HUES48 (cell line): ENCODE data around the gene RBBP8NL.

Source experiments
- H3K27ac ChIP-seq: one replicate; pipeline ENCODE4 v1.7.0; 2013; ENCODE audit warnings: low read depth, low read length, inconsistent platforms
- H3K27me3 ChIP-seq: 2 replicates; pipeline ENCODE4 v1.6.1; 2013; ENCODE audit warnings: mild to moderate bottlenecking, low read length; ENCODE audit not compliant: control insufficient read depth, insufficient read depth
- H3K36me3 ChIP-seq: 2 replicates; pipeline ENCODE4 v1.6.1; 2013; ENCODE audit warnings: low read length; ENCODE audit not compliant: control insufficient read depth, insufficient read depth
- H3K4me1 ChIP-seq: 2 replicates; pipeline ENCODE4 v1.6.1; 2013; ENCODE audit warnings: mild to moderate bottlenecking, low read length; ENCODE audit not compliant: control insufficient read depth, insufficient read depth
- H3K4me3 ChIP-seq: 2 replicates; pipeline ENCODE4 v1.5.1; 2013; ENCODE audit warnings: mild to moderate bottlenecking, low read depth, low read length
- H3K9ac ChIP-seq: 2 replicates; pipeline ENCODE4 v1.6.1; 2013; ENCODE audit warnings: mild to moderate bottlenecking, low read depth, low read length, moderate library complexity
- H3K9me3 ChIP-seq: 2 replicates; pipeline ENCODE4 v1.6.1; 2013; ENCODE audit warnings: low read length; ENCODE audit not compliant: control insufficient read depth, insufficient read depth

The RBBP8NL gene, protein sequence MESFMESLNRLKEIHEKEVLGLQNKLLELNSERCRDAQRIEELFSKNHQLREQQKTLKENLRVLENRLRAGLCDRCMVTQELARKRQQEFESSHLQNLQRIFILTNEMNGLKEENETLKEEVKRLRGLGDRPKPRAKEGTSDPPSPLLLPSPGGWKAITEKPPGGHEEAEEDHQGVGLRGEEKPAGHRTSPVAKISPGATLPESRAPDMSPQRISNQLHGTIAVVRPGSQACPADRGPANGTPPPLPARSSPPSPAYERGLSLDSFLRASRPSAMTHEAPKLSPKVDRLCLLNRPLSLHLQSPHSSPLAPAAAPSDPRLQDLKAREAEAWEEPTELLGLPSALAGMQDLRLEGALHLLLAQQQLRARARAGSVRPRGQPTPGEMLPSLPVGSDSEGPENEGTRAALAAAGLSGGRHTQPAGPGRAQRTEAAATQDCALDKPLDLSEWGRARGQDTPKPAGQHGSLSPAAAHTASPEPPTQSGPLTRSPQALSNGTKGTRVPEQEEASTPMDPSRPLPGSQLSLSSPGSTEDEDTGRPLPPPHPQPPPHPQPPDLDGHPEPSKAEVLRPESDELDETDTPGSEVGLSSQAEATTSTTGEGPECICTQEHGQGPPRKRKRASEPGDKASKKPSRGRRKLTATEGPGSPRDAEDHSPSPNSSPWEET

DNA sequence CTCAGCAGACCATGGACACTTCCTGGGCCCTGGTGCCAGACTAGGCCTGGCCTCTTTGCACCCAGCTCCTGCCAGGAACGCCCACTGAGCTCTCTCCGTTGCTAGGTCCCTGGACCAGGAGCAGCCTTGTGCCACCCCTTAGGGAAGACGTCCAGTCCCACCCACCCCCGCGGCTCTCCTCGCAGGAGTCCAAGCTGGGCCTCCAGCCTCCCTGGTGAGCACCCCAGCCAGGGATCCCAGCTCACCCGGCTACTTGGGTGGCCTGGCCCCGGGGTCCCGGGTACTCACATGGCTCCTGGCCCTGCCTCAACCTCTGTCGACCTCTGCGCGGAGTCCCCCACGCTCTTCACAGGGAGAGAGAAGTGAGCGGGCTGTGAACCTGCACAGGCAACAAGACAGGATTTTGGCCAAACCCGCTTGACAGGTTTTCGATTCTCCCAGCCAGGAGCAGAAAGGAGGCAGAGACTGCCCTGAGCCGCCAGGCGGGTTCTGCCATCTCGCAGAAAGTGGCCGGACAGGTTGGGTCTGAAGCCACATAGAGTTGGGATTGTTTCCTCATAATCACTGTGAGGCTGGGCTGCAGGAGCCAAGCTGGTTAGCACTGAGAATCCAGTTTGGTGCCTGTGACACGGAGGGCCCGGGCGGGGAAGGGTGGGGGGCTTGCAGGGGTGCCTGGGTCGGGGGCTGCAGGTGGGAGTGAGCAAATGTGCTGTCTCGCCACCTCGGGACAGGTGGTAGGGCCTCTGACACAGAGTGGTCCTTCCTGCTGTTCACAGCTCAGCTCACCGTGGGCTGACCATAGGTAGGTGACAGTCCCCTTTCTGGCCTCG lies at the start of gene RBBP8NL:
Gene RBBP8NL, minus strand, starts transcription at position 368 of the 830 bp plus-strand sequence. CDS start 7,892 bp downstream, outside the sequence.
- Histone ChIP-seq H3K4me3 (peak within 1 kb of the TSS; percentile 3; the same call in 1 of the 2 replicates), H3K27ac (peak within 1 kb of the TSS; percentile 73), H3K36me3 (no peaks in the 10 kb centered on the region), H3K9ac (0 out of 2 replicates have a peak within 1 kb of the TSS, but pooled peaks have one; percentile 5), H3K27me3 (no peaks in the 10 kb centered on the region), H3K9me3 (no peaks in the 10 kb centered on the region), H3K4me1 (peaks cover 26% of the 10 kb centered on the region)

DNA sequence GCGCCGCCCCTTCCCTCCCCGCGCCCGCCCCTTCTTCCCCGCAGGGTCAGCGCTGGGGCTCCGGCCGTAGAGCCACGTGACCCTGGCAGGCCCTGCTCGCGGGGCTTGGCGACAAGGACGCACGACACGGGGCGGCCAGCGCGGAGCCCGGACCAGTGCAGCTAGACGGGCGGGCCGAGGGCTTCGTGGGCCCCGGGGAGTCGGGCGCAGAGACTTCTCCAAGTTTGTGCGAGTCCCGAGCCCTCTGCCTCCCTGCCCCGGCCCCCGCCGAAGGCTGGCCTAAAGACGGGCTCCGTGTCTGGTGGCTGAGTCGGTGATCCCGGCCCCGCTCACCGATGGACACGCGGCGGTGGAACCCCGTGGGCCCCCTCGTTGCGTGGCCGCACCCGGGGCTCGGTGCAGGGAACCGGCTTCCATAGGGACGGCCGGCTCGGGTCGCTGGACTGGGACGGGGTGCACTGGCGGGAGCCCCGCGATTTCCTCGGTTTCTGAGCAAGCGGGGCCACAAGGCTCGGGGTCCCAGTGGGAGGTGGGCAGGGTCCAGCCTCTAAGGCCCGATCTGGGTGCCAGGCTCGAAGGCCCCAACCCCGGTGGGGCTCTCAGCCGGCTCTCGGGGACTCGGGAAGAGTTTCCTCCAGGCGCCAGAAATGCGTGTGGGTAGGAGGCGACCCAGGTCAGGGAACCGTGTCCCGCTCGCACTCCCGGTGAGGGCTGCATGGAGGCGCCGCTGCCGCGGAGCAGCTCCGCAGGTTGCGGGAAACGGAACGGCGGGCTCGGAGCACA lies 48.9 kb upstream of the RBBP8NL start:
- H3K27me3 ChIP-seq: peaks cover 87% of the 10 kb centered on the region
- peak overlapping the region; percentile 57 for H3K4me3 ChIP-seq
- no peaks in the 10 kb centered on the region for H3K9me3 ChIP-seq
- H3K36me3 ChIP-seq: no peaks in the 10 kb centered on the region
- no peak overlapping the region for H3K9ac ChIP-seq
- peaks cover 6% of the 10 kb centered on the region; the same call in 1 of the 2 replicates for H3K4me1 ChIP-seq
- H3K27ac ChIP-seq: no peak overlapping the region

DNA sequence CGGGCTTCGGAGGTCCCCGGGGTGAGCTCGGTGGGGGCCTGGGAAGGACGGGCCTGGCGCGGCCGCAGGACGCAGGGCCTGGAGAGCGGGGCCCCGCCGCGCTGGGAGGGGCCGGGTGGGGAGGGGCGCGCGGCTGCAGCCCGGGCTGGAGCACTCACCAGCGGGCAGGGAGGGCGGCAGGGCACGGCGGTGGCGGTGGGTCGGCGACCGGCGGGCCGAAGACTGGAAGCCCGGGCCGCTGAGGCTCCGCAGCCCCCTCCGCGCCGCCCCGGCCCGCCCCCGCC lies 48.4 kb upstream of the RBBP8NL start, which contains the start of gene GATA5:
Gene GATA5, minus strand, starts transcription at position 224 of the 284 bp plus-strand sequence. CDS start 474 bp downstream, outside the sequence.
- Histone ChIP-seq H3K9me3 (no peaks in the 10 kb centered on the region), H3K9ac (no peak within 1 kb of the TSS), H3K4me3 (peak within 1 kb of the TSS; percentile 57), H3K36me3 (no peaks in the 10 kb centered on the region), H3K27ac (no peak within 1 kb of the TSS), H3K27me3 (peaks cover 83% of the 10 kb centered on the region), H3K4me1 (peaks cover 6% of the 10 kb centered on the region; the same call in 1 of the 2 replicates)

DNA sequence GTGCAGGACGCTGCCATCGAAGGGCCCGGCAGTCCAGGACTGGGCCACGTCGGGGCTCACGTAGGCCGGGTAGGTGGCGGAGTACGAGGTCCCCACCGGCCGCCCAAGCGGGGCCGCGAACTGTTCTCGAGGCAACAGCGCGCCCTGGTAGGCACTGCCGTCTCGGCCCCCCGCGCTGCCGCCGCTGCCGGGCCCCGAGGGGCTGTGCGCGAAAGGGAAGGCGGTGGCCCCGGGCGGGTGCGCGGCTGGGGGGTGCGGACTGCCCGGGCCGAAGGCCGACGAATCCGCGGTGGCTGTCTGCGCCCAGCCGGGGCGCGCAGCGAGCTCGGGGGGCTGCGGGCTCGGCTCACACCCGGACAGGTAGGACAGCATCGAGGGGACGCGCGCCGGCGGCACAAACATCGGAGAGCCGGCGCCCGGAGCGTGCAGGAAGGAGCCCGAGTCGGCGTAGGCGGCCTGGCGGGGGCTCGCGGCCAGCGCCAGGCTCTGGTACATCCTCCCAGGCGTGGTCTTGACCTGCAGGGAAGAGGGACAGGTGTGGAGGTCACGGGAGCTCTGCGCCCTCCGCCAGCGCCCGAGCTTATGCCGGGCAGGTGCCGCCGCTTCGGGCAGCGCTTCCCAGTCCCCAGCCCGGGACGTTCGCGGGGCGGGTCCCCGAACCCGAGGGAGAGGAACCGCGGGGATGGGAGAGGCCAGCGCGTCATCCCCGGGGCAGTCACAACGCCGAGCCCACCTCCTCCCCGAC lies 47.9 kb upstream of the RBBP8NL start:
- H3K9me3 ChIP-seq: no peaks in the 10 kb centered on the region
- H3K4me3 ChIP-seq: peak overlapping the region; percentile 54; the same call in 1 of the 2 replicates
- peaks cover 79% of the 10 kb centered on the region for H3K27me3 ChIP-seq
- H3K27ac ChIP-seq: no peak overlapping the region
- peaks cover 6% of the 10 kb centered on the region; the same call in 1 of the 2 replicates for H3K4me1 ChIP-seq
- H3K36me3 ChIP-seq: no peaks in the 10 kb centered on the region
- no peak overlapping the region for H3K9ac ChIP-seq

DNA sequence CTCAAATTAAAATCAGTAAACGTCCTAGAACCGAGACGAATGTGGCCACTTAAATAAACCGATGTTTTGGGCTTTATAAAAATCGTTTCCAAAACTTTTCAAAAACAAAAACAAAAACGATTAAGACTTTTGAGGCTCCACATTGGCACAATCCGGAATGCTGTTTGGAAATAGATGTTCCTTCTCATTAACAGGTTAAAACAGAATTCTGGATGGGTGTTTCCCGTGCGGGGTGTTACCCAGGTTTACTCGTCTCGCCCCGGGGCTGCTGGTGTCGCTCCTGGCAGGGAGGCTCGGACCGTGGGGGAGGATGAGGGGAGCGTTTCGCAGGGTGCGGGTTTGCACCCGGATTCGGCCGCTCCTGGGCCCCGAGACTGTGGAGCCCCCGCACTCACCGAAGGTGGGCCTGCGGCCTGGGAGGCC lies 47.3 kb upstream of the RBBP8NL start:
- H3K9ac ChIP-seq: no peak overlapping the region
- H3K4me1 ChIP-seq: peaks cover 6% of the 10 kb centered on the region; the same call in 1 of the 2 replicates
- peak overlapping the region; percentile 54 for H3K4me3 ChIP-seq
- H3K9me3 ChIP-seq: no peaks in the 10 kb centered on the region
- no peak overlapping the region for H3K27ac ChIP-seq
- peaks cover 82% of the 10 kb centered on the region for H3K27me3 ChIP-seq
- no peaks in the 10 kb centered on the region for H3K36me3 ChIP-seq

DNA sequence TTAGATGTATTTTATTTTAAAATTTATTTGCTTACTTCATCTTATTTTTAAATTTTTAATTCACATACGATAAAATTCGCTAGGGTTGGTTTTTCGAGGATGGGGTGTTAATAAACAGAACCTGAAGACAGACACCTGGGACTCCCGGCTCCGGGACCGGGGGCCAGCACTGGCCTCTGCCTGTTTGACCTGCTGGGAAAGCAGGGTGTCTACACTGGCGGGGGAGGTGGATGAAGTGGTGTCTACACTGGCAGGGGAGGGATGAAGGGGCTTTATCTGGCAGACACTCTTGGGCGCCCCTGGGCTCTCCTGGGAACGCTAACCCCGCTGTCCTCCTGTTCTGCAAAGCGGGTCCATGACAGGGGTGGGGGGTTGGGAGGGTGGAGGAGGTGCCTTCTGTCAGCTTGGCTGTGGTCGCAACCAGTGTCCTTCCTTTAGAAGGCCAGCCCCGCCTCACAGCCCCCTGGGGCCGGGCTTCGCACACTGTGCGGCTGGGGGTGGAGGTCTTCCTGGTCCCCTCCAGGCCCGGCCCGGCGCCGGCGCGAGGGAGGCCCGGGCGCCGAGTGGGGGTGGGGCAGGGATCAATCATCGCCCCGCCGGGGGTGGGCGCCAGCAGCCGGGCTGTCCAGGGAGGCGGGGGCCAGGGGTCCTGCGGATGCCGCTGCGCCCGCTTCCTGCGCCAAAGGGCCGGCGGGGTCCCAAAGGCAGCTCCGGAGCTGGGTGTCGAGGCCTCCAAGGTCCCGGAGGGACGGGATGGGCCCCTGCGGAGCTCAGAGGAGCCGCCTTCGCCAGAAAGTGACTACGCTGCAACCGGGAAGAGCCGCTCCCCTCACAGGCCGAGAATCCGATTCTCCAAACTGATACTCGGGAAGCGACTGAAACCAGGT lies 46.6 kb upstream of the RBBP8NL start:
- H3K27ac ChIP-seq: no peak overlapping the region
- no peak overlapping the region for H3K9ac ChIP-seq
- peaks cover 6% of the 10 kb centered on the region; the same call in 1 of the 2 replicates for H3K4me1 ChIP-seq
- peak overlapping the region; percentile 54 for H3K4me3 ChIP-seq
- H3K36me3 ChIP-seq: no peaks in the 10 kb centered on the region
- peaks cover 75% of the 10 kb centered on the region for H3K27me3 ChIP-seq
- no peaks in the 10 kb centered on the region for H3K9me3 ChIP-seq

DNA sequence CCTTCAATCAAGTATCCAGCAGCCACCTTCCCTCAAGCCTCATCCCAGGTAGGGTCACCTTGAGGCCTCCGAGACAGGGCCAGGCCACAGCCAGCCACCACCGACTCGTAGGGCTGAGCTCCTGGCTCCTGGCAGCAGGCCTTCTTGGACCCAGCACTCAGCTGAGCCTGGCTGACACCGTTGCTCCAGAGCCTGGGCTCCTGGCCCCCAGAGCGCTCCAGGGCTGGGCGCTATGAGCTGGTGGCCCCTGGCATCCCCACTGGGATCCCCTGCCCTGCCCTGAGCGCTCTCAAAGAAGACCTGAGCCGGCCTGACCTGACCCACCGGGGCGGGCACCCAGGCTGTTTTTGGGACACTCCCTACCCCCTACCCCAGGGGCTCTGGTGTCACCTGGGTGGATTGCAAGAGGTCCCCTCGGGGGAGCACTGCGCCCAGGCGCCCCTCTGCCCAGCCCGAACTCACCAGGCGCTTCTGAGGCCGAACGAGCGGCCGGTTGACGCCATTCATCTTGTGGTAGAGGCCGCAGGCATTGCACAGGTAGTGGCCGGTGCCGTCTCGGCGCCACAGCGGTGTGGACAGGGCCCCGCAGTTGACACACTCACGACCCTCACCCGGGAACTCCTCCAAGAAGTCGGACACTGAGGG lies 45.7 kb upstream of the RBBP8NL start:
- Histone ChIP-seq H3K36me3 (no peaks in the 10 kb centered on the region), H3K27me3 (peaks cover 66% of the 10 kb centered on the region), H3K27ac (no peak overlapping the region), H3K9me3 (no peaks in the 10 kb centered on the region), H3K9ac (no peak overlapping the region), H3K4me3 (no peak overlapping the region), H3K4me1 (peaks cover 6% of the 10 kb centered on the region; the same call in 1 of the 2 replicates)

DNA sequence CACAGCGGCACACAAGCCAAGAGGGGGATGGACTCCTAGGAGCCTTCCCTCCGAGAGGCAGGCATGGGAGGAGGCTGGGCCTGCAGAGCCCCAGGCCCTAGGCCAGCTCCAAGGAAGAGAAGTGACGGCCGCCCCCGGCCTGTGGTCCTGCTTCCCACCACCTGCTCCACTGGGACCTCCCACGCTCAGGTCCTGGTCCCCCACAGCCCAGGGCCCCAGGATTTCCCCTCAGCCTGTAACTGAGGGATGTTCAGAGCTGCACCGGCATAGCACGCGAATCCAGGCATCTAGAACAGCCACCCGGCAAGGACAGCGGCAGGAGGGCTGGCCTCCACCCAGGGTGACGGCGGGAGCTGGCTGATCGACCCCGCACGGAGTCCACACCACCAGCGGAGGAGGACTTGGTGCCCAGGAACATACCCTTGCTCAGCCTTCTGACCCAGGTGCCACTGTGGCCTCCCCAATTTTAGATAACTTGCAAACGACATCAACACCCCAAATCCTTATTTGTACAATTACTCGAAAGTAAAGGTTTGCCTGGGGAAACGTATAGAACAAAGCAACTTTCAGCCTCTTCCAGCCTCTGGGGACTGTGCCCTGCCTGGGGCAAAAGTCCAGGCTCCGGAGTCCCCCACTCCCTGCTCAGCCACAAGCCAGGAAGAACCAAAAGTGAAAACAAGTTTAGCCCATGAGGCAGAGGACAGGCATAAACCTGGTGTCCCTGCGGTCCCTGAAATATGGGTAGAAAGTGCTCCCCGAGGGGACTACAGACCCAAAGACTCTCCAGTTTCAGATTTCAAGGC lies 45.0 kb upstream of the RBBP8NL start:
- no peaks in the 10 kb centered on the region for H3K9me3 ChIP-seq

More for the DNA sequence above, 45.0 kb upstream of the RBBP8NL start:
- no peaks in the 10 kb centered on the region for H3K36me3 ChIP-seq
- no peak overlapping the region for H3K4me3 ChIP-seq
- H3K27ac ChIP-seq: no peak overlapping the region
- H3K4me1 ChIP-seq: peaks cover 6% of the 10 kb centered on the region; the same call in 1 of the 2 replicates
- H3K27me3 ChIP-seq: peaks cover 59% of the 10 kb centered on the region
- H3K9ac ChIP-seq: no peak overlapping the region
